NCI-H1417 (cell line): ENCODE measurements around the gene MYL1.

Experiments used
- DNase-seq, 3 experiments: peaks; one replicate each; lab custom pipeline; 2025; lab: John Stamatoyannopoulos, UW

The MYL1 gene

DNA sequence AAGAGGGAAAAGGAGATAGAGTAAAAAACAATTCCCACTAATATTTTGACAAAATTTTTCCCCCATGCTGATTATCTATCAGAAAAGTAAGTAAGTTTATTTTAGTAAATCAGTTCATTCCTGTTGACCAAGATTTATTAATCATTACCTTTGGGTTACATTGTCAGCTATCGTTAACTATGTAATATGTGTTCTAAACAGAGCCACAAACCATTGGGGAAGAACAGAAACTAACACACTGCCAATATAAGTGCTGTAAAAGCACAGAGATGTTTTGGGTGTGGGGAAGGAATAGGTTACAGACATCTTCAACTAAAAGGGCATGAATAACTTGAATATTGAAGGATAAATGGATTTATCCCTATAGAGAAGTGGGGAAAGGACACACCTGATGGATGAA is 47.3 kb downstream of the MYL1 start:
- DNase-seq = no peak

DNA sequence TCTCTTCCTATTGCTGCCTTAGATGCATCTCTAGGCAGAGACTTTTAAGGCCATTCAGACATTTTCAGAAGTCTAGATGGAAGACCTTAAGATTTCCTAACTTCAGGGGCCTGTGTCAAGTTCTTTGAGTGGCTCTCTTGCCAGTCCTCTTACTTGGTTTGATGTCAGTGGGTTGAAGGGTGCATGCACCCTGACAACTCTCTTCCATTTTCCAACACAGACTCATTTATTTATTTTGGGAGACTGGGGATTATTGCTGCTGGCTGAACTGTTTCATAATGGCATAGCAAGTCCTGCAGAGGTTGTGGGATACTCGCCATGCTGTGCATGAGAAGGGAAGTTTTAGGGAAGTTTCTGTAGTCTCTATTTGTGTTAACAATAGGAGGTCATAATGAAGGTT is 50.7 kb downstream of the MYL1 start:
- no peak for DNase-seq

DNA sequence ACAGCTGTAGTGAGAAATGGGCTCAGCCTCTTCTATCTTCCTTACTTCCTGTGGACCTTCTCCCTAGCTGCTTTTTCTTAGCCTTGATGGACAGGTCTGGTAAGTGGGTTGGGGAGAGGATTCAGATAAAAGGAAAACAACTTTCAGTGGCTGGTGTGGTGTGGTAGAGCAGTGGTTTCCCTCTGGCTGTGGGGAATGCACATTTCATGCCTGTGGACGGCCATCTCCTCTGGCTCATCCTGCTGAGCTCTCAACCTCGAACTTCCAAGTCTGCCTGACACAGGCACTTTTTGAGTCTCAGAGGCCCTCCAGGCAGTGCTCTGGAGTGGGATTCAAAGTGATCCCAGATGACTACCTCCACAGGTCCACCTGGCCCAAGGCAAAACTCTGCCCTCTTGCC is 51.1 kb downstream of the MYL1 start:
- no peak for DNase-seq

DNA sequence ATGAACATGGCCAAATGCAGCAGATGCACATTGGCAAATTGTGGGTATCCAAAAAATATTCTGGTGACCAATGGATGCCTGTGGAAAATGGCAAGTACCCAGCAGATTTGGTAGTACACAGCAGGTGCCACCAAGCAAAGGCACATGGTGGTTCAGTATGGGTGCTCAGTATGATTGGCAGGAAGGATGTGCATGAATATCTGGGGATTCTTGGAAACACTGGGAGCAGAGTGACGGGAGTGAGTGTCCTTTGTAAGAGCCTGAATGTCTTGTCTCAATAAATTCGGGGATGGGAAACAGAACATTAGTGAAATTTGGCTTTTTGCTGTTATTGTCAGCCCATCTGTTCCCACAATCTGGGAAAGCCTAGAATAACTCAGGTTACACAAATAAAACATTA is 52.9 kb downstream of the MYL1 start:
- no peak for DNase-seq

DNA sequence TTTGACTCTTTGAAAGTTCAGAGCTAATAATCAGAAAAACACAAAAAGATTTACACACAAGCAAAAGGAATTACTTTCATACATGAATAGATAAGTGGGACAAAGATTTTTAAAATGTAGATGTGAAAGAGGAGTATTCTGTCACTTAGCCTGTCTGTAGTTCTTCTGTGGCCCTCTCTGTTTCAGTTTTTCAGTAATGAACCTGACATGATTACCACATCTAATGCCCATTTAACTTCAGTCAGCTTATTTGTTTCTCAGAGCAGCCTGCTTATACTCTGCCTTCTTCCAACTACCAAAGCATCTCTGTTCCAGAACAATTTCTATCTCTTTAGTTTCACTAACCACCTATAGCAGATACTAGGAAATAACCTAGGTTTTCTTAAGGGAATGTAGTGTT is 55.3 kb downstream of the MYL1 start:
- DNase-seq = no peak

GRCh38 chr2:210252699-210253606 is 62.0 kb downstream of the MYL1 start:
- DNase-seq = no peak

DNA sequence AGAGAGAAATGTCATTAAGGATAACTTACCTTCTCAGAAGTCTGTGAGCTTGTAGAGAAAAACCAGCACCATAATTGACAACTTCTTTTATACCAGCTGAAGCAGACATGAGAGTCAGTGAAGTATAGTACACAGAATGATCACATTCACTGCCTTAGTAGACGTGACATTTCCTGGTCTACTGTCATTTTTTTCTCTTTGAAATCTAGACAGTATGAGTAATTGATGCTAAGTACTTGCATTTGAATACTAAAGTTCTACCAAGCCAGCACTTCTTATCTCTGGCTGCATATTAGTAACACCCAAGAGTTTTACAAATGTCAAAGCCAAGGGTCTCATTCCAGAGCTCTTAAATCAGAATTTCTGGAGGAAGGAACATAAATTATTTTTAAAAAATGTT is 64.4 kb downstream of the MYL1 start:
- DNase-seq = no peak
